PFSK-1 (cell line): ENCODE data around the gene GSK3A.

Source experiments
- FOXP2 ChIP-seq: optimal IDR thresholded peaks from 2 replicates; pipeline ENCODE3; 2011; ENCODE audit warnings: borderline replicate concordance, control low read depth, inconsistent platforms; ENCODE audit not compliant: insufficient read depth; ENCODE audit errors: extremely low read length, extremely low read depth
- POLR2AphosphoS5 ChIP-seq: IDR thresholded peaks from 2 replicates; pipeline ENCODE4 v1.6.1; 2012; ENCODE audit warnings: low read depth, mild to moderate bottlenecking, control low read depth, low read length, moderate library complexity
- REST ChIP-seq, 2 experiments: IDR thresholded peaks; 2 replicates each; pipeline versions ENCODE4 v1.6.1 to v1.8.0; 2011 to 2012; ENCODE audit warnings: low read depth in 2 of 2, low read length in 2 of 2, control low read depth in 1 of 2, inconsistent platforms in 1 of 2, mild to moderate bottlenecking in 1 of 2, moderate library complexity in 1 of 2; ENCODE audit not compliant: insufficient read depth in 1 of 2
- SIN3A ChIP-seq: IDR thresholded peaks from 2 replicates; pipeline ENCODE4 v1.6.1; 2012; ENCODE audit warnings: mild to moderate bottlenecking, low read length, moderate library complexity, borderline replicate concordance; ENCODE audit not compliant: insufficient read depth
- TAF1 ChIP-seq: IDR thresholded peaks from 2 replicates; pipeline ENCODE4 v1.6.1; 2012; ENCODE audit warnings: low read length, control low read depth, borderline replicate concordance; ENCODE audit not compliant: insufficient read depth

GRCh38 chr19:42249769-42250168, 7.4 kb upstream of the GSK3A start:
- TF ChIP-seq POLR2AphosphoS5, result no peak
- no peak for TF ChIP-seq FOXP2
- no peak for TF ChIP-seq TAF1
- TF ChIP-seq SIN3A, result no peak
- TF ChIP-seq REST (IDR thresholded peaks at IDR 0.05; ENCODE audit: insufficient read depth in 1 of 2, low read depth in 2 of 2, low read length in 2 of 2), result no peak
